GM21737 (cell line): ENCODE data around the gene STARD5.

ENCODE experiments used
- ATAC-seq: cut with Tn5 transposase; IDR thresholded peaks from one replicate; pipeline ENCODE4 v1.9.1; 2021; ENCODE audit warnings: mild to moderate bottlenecking, moderate library complexity; ENCODE audit not compliant: unreplicated experiment

STARD5 gene

GRCh38 chr15:81294516-81294880 is 29.4 kb downstream of the STARD5 start:
- ATAC-seq = no peak

DNA sequence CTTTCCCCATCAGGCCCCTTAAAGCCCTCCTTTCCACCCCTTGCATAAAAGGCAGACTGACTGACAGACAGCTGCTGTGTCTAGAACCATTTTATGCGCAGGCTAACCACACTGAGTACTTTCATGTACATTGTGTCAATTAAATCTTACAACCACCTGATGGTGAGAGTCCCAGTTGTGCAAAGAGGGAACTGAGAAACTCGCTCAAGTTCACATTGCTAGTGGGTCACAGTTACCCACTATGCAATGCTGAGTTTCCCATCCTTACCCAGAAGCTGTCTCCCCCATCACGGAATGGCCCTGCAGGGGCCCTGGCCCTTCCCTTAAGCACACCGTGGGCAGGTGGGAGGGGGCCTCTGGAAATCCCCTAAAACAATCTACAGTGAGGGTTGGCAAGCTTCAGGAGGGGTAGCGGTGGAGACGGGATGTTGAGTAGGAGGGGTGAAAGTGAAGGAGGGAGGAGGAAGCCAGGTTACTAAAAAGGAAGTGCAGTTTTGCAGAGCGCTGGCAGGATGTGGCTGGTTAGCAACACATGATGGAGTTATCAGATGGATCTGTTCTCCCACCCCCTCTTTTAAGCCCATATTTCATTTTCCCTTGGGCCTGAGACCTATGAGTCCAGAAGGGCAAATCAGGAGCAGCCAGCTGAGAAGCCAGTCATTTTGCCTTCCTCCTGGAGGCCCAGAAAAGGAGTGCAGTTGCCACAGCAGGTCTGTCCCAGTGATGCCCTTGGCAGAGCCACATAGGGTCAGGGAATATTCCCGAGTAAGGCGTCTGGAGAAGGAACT is 30.0 kb downstream of the STARD5 start:
- ATAC-seq = peak; percentile 57

- ATAC-seq = peak; percentile 26
Measured at GRCh38 chr15:81292523-81293001, 31.4 kb downstream of the STARD5 start.

DNA sequence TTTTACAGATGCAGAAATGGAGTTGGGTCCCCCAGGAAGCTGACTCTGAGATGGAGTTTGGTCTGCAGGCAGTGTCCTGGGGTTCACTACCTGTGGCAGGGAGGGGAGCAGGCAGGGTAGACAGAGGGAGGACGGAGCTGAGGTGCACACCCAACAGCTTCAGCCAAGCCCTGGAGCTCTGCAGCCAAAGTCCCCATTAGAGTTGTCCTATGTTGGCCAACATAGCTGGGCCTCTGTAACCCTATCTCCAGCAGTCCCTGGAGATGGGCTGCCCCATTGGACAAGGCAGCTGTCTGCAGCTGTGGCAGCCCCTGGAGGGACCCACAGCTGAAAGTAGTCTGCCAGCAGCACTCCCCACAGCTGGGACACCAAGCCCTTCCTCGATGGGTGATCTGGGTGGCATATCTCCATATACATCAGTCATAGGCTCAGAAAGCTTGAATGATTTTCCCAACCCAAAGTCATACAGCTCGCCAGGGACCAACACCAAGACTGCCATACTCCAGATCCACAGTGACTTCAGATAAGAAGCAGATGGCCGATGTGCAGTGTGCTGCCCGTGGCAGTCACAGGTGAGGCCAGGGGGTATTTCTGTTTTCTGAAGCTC is 31.9 kb downstream of the STARD5 start:
- ATAC-seq = no peak

DNA sequence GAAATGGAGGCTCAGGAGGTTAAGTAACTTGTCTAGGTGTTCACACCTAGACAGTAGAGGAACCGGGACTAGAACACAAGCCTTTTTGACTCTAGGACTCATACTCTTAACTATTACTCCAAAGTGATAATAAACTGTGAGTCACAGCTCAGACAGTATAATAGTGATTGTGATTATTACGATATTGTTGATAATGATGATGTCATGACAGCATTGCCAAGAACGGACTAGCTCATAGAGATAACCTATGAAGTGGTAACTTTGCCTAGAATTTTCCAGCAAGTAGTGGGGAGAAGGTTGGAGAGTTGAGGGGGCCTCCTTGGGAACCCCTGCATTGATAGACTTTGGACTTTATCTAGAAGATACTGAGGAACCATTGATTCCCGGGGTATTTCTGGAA is 34.0 kb downstream of the STARD5 start:
- no peak for ATAC-seq

- no peak for ATAC-seq
Measured at GRCh38 chr15:81288616-81289015, 35.3 kb downstream of the STARD5 start.

GRCh38 chr15:81288040-81288439 is 35.9 kb downstream of the STARD5 start:
- ATAC-seq = no peak

DNA sequence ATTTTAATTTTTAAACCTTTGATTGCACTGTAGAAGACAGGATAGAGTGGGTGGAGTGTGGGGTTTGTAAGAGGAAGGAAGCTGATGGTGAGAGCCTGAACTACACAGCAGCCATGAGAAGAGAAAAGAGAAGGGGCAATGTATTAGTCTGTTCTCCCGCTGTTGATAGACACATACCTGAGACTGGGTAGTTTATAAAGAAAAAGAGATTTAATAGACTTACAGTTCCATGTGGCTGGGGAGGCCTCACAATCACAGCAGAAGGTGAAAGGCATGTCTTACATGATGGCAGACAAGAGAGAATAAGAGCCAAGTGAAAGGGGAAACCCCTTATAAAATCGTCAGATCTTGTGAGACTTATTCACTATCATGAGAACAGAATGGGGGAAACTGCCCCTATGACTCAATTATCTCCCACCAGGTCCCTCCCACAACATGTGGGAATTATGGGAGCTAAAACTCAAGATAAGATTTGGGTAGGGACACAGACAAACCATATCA is 37.3 kb downstream of the STARD5 start:
- no peak for ATAC-seq

GRCh38 chr15:81285461-81285860 is 38.5 kb downstream of the STARD5 start:
- ATAC-seq = no peak

DNA sequence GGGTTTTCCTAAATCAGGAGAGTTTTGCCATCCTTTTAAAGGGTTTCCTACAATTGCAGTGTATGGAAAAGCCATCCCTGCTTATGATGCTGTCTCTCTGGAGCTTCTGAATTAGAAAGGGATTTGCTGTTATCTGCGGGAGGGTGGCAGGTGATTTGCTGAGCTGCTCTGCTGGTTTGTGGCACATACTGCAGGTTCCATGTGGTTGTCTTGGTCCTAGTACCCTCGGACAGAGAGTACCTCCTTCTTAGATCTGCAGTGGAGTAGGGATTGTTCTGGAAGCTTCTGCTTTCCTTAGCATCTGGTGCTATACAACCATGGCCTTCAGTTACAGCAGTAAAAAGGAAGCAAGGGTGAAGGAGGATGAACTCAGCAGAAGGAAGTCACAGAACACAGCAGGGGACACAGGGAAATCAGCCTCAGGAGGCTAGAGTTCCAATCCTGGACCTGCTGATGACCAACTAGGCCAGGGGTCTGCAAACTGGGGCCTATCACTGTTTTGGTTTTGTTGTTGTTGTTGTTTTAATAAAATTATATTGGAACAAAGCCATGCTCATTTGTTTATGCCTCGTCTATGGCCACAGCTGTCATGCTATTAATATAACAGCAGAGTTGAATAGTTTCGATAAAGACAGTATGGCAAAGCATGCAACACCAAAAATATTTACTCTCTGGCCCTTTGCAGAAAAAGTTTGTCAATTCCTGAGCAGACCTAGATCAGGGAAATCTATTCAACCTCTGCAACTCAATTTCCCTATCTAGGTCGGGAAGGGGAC is 39.5 kb downstream of the STARD5 start:
- ATAC-seq = peak; percentile 45

DNA sequence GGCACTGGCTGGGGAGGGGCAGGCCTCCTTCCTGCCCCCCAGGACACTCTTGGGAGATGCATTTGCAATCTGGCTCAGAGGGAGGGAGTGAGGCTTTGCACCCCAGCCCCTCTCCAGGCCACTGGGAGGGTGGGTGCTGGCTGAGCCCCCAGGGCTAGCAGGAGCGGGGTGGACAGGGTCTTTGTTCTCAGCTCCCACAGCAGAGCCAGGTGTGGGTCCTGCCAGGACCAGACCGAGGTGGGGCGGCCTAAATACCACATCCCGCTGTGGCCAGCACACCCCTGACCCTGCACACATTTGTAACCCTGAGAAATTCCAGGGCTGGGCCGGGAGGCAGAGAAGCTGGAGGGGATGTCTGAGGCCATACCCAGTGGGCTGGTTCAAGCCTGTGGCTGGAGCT is 41.0 kb downstream of the STARD5 start:
- no peak for ATAC-seq

DNA sequence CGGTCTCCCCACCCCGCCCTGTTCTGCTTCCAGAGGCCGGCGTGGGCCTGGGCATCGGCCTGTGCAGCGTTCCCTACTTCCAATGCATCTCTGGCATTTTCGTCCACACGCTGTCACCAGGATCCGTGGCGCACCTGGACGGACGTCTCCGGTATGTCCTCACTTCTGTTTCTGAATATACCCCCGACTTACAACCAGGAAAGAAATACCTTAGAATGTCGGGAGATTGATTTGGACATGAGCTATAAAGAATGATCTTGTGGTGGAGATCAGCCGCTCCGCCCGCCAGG is 41.4 kb downstream of the STARD5 start:
- ATAC-seq = no peak

- no peak for ATAC-seq
Measured at GRCh38 chr15:81281766-81282605, 42.0 kb downstream of the STARD5 start.

GRCh38 chr15:81281456-81281735 is 42.5 kb downstream of the STARD5 start:
- ATAC-seq = no peak

- no peak for ATAC-seq
Measured at GRCh38 chr15:81280696-81281455, 43.1 kb downstream of the STARD5 start.

GRCh38 chr15:81279621-81280485 is 44.1 kb downstream of the STARD5 start:
- ATAC-seq = no peak

- ATAC-seq = no peak
Measured at GRCh38 chr15:81278306-81279029, 45.5 kb downstream of the STARD5 start.

- ATAC-seq = no peak
Measured at GRCh38 chr15:81277851-81278250, 46.1 kb downstream of the STARD5 start.

DNA sequence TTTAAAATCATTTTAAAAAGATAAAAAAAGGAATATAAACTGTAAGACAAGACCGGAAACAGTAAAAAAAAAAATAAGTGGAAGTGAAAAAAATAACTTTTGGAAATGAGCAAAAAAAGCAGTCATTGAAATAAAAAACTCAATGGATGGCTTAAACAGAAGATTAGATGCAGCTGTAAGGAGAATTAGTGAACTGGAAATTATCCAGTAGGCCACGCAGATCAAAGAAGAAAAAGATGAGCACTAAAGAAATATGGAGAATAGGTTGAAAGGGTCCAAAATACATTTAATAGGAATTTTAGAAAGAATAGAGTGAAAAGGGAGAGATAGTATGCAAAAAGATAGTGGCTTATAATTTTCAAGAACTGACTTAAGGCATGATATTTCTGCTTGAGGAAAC is 47.0 kb downstream of the STARD5 start:
- no peak for ATAC-seq
